CD4-positive, alpha-beta T cell treated with Interleukin-17A for 1 hour (primary cell): ENCODE results near the gene CCDC187.

Experiments
- DNase-seq: peaks from one replicate; pipeline ENCODE4 v3.0.0-alpha.2; 2020

Gene CCDC187

DNA sequence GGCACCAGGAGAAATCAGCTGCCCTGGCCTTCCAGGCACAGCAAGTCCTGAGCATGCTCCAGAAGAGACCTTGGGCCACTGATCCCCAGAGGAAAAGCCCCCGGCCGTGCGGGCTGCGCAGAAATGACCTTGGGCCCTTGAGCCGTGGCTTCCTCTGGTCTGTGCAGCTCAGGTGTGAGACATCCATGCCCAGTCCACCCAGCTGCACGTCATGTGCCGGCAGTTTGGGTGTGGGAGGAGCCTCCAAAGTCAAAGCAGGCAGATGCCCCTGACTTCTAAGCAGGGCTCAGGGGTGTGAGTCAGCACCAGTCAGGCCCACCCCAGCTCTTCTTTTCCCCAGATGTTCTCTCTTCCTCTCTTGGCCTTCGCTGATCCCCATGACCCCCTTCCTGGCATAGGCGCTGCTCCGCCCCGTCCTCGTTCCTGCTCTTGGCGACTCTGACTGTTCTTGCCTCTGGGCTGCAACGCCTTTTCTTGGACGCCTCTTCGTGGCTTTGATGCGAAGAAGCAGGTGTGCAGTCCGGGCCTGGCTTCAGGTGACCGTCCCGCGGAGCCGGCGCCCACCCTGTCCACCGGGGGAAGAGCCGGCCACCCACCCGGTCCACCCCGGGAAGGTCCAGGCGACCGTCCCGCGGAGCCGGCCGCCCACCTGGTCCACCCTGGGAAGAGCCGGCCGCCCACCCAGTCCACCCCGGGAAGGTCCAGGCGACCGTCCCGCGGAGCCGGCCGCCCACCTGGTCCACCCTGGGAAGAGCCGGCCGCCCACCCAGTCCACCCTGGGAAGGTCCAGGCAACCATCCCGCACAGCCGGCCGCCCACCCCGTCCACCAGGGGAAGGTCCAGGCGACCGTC, 52.4 kb downstream of the CCDC187 start:
- no peak for DNase-seq

GRCh38 chr9:136250676-136251075, 53.2 kb downstream of the CCDC187 start:
- no peak for DNase-seq

DNA sequence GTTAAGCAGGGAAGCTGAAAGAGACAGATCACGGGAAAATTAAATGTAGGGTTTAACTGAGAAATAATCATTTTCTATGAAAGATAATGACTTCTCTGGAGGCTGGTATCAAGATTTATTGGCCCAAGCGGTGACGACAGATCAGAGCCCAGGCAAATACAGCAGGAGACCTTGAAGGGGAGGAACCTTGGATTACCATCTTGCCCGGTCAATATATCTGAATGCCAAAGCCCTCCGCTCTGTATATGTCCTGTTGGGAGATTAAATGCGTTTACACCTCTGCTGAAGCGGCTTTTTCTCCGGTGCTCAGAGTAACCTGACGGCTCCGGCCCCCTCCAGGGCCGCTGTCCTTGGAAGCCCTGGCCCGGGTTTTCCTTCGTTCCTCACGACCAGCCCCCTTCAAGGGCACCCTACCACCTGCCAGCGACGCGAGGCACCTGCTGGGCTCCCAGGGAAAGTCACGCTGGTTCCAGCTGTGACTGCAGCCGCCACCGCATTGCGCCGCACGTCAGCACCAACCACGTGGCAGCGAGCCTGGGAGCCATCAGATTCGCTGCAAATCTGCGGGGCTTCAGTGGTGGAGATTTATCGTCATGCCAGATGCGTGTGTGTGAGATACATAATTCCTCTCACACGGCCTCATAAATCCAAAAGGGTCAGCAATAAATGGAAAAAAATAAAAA, 53.9 kb downstream of the CCDC187 start:
- no peak for DNase-seq

GRCh38 chr9:136248951-136249876, 54.7 kb downstream of the CCDC187 start:
- DNase-seq: no peak

DNA sequence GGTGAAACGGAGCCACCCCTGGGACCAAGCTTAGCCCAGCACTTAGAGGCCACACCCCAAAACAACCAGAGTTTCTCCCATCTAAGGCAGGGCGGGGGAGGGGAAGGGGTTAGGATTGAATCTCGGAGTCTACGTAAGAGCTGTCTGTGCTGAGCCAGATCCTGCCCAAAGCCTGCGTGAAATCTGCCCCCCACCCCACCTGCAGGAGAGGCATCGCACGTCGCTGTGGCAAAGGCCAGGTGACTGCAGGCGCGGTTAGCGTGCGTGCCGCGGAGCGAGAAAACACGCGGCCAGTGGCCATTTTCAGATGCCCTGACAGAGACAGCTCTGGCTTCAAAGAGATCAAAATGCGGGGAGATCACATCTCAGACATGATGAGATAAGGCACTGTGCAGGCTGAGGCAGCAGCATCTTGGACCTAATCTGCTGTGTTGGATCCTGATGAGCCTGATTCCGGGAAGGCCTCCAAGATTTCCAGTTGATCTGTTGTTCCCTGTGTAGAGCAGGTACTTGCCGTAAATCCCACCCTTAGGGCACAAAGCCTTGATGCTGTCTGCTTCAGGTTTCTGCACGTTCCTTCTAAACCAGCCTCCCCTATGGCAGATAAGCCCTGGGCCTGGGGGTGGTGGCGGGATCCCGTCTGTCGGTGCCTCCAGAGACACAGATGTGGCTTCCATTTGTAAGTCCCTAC, 55.8 kb downstream of the CCDC187 start:
- DNase-seq: no peak

DNA sequence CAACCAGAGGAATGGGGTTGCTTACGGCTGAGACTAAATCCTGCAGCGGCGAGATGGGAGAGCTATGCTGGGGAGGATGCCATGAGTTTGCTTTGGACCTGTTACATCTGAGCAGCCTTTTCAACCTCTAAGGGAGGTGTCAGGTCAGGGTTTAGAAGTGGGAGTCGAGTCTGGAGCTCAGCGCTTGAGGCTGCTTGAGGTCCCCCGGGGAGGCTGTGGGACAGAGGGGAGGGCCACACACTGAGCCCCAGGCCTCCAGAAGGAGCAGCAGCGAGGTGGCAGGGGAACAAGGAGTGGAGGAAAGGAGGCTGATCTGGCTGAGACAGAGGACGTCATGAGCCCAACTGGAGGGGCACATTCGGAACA, 56.4 kb downstream of the CCDC187 start:
- DNase-seq: no peak

DNA sequence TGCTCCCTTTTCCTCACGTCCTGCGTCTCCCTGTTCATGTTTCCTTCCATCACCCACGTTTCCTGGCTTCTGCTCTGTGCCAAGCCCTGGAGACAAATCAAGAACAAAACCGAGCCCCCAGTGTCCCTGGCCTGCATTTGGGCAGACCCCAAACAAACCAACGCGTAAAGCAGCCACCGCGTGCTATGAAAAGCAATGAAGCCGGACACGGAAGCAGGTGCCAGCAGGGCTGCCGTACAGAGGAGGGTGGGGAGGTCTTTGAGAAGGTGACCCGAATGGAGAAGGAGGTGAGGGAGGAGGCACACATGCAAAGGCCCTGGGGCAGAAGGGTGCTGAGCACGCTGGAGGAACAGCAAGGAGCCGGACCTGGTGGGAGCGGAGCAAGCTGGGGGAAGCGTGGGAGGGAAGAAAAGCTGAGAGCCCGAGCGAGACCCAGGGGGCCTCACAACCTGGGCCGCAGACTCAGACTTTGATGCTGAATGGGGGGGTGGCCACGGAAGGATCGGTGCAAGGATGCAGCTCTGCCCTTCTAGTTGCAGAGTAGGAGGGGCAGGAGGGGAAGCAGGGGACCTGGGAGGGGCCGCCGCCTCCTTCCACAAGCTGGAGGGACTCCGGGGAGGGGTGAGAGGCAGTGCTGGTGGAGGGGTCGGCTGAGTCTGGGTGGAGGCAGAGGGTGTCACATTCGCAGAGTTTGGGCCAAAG, 56.9 kb downstream of the CCDC187 start:
- DNase-seq: no peak

DNA sequence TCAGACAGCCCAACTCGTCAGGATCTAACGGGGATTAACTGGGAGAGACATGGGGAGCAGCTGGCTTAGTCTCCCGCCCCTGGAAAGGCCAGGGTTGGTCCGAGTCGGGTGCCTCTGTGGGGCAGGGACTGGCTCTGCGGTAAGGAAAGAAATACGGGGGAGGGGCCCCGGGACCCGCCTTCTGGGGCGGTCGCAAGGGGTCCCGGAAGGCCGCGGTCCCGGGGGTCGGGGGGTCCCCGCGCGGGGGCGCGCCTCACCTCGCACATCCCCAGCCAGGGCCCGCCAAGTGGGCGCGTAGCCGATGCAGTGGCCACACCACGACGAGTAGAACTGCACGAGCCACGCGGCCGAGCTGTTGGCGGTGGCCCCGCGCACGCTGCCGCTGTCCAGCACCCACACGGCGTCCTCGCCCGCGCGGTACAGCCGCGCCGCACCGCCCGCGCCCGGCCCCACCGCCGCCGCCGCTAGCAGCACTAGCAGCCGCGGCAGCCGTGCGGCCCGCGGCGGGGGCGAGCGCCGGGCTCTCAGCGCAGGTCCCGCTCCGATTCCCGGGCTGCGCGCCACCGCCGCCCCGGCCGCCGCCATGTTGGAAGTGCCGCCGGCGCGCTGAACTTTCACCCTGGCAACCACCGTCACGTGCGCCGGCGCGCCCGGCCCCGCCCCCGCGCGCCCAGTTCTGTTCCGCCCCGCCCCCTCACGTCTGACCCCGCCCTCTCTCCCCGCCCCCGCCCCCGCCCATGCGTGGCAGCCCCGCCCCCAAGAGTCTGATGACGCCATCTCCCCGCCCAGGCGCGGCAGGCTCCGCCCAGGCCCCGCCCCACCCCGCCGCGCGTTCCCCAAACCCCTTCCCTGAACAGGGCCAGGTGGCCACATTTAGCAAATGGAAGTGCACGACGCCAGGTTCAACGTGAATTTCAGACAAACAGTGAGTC, 58.4 kb downstream of the CCDC187 start, which contains the start of gene QSOX2:
TSS of gene QSOX2 (minus strand) at position 594 of the 932 bp plus-strand sequence. CDS start at position 585, 9 bp downstream.
- DNase-seq: peak; percentile 87

GRCh38 chr9:136244969-136245218, 59.0 kb downstream of the CCDC187 start:
- DNase-seq: no peak

DNA sequence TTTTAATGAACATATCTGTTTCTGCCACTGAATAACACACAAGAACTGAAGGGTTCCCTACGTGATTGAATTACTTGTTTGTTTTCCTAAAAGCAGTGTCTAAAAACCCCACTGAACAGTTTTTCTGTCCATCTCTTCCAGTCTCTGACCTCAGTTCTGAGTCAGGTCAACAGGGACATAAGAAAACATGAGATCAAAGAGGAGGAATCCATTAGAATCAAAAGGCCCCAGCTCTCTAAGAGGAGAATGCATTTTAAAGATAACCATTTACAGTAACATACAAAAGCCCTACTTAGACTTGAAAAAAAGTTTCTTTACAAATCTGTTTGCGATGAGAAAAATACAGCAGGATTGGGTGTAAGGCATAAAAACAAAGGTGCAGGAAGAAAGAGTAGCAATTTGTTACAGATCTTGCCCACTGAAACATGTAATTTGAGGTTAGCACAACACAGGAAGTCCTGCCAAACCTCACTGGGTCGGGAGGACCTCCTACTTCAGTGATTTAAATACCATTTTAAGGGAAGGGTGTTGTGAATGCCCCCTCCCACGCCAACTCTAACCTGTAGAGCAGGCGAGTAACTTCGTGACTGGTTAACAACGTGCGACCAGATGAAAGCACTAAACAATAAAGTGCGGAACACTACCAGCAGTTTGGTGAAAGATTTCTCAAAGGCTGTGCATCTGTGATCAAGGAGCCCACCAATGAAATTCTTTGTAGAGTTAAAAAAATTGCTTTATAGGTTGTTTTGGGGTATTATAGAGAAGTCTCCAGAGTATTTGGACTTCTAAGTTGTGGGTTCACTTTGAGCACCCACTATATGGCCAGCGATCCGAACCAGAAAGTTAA, 59.5 kb downstream of the CCDC187 start:
- DNase-seq: peak; percentile 55

- no peak for DNase-seq
Observed at GRCh38 chr9:136243631-136244030, 60.3 kb downstream of the CCDC187 start.

- DNase-seq: no peak
Observed at GRCh38 chr9:136242918-136243525, 60.9 kb downstream of the CCDC187 start.

DNA sequence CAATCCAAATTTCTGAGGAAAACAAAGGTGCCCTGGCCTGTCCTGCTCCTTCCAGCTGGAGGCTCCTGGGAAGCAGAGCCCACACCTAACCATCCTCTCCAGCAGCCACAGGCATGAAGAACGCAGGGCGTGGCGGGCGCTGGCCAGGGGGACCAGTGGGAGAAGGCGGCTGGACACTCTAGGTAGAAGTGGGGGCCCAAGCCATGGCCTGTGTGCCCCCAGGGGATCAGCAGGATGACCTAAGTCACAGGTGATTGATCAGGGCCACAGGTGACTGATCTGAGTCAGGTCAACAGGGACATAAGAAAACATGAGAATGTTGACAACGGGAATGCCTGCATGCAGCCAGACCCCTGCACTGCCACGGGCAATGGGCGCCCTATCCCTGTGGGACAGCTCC, 61.6 kb downstream of the CCDC187 start:
- no peak for DNase-seq

DNA sequence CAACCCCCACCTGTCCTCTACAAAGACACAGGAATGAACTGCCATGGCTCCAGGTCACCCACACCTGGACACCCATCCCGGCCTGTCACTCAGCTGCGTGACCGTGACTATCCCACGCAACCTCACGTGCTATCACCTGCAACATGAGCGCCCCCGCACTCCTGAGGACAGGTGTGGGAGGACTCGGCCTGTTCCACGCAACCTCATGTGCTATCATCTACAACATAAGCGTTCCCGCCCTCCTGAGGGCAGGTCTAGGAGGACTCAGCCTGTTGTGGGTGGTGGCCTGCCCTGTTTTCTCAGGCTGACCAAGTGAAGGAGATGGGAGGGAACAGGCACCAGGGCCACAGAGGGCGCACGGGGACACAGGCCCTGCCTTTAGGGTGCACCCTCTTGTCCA, 62.4 kb downstream of the CCDC187 start:
- no peak for DNase-seq

- DNase-seq: no peak
Observed at GRCh38 chr9:136240941-136241340, 63.0 kb downstream of the CCDC187 start.

DNA sequence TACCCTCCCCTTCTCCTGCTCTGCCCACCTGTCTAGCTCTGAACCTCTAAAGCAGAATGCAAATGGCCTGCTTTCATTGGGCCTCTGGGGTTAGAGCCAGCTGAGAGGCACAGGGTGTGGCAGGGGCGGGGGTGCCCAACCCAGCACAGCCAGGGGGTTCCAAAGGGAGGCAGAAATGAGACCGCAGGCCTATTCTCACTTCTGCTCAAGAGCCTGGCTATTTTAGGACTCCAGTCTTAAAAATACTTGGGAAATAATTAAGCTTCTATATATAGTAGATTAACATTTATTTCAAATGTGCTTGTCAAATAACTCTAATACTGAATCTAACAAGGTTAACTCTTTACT, 63.9 kb downstream of the CCDC187 start:
- no peak for DNase-seq

DNA sequence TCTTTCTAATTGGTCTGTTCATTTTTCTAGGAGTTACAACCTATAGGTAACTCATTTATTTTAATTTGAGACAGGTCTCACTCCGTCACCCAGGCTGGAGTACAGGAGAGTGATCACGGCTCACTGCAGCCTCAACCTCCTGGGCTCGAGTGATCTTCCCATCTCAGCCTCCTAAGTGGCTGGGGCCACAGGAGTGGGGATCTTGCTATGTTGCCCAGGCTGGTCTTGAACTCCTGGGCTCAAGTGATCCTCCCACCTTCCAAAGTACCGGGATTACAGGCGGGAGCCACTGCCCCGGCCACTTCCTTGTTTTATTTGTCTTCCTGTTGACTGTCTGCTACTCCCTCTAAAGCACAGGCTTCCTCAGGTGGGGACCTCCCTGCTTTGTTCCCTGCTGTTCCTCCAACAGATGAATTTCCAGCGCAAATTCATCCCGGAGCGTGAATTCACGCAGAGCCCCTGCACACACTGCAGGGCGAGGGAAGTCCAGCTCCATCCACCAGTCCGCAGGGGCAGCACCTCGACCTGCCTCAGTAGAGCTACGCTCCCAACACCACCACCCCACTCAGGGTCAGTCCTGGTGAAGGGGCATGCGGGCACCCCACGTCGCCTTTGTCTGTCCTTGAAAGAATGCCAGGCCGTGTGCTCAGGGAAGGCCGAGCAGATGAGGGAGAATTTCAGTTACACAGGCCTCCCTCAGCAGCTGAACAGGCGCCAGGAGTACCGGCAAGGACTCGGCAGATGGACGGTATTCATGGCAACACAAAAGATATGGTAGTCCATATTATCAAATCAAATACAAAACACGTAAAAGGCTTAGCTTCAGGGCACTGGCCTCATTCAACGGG, 64.5 kb downstream of the CCDC187 start:
- no peak for DNase-seq

GRCh38 chr9:136238342-136238732, 65.6 kb downstream of the CCDC187 start:
- no peak for DNase-seq
